DMS114 treated with DMSO at 0.1 percent for 48 hours (cell line): Measurements from ENCODE around the gene IFIT1.
"Not testable (repeated sequence)": the region's sequence is repeated elsewhere in the genome, so short reads cannot be mapped to it uniquely, and the experiment has no call there.

Source experiments
- DNase-seq: peaks from one replicate; lab custom pipeline; 2025; ENCODE audit not compliant: unreplicated experiment; lab: John Stamatoyannopoulos, UW

IFIT1 gene

DNA sequence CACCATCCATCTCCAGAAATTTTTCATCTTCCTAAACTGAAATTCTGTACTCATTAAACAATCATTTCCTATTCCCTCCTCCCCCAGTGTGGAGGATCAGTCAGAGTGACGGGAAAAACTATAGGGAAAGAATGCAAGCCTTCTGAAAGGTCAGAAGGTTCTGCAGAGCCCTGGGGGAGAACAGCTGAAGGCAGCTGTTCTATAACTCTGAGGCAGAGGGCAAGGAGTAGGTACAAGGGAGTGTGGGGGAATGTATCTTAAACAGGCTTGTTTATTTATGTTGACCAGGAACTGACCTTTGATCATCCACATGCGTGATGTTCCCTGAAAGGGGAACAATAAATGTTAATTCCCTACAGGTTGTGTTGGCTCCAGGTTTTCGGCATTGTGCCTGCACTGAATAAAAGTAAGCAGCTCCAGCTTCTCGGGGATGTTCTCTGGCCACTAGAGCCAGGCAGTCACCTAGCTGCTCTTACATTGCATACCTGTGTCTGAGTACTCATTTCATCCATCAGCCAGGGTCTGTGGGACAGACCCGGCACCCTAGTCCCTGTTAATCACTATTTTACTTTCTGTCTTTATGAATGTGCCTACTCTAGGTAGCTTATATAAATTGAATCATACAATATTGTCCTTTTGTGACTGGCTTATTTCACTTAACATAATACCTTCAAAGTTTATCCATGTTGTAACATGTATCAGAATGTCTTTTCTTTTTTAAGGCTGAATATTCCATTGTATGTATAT is 5.8 kb downstream of the IFIT1 start:
- DNase-seq = no peak

DNA sequence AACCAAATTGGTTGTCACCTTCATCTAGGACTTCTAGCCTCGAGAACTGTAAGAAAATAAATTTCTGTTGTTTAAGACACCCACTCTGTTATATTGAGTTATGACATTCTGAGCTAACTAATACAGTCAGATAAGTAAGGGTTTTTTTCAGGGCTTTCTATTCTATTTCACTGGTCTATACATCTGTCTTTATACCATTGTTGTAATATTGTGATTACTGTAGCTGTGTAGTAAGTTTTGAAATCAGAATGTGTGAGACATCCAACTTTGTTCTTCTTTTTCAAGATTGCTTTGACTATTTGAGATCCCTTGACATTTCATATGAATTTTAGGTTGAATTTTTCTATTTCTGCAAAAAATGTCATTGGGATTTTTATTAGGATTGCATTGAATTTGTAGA is 7.5 kb downstream of the IFIT1 start:
- DNase-seq = no peak

DNA sequence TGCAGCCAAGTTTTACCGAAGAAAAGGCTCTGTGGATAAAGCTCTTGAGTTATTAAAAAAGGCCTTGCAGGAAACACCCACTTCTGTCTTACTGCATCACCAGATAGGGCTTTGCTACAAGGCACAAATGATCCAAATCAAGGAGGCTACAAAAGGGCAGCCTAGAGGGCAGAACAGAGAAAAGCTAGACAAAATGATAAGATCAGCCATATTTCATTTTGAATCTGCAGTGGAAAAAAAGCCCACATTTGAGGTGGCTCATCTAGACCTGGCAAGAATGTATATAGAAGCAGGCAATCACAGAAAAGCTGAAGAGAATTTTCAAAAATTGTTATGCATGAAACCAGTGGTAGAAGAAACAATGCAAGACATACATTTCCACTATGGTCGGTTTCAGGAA is 10.6 kb downstream of the IFIT1 start:
- DNase-seq = no peak

DNA sequence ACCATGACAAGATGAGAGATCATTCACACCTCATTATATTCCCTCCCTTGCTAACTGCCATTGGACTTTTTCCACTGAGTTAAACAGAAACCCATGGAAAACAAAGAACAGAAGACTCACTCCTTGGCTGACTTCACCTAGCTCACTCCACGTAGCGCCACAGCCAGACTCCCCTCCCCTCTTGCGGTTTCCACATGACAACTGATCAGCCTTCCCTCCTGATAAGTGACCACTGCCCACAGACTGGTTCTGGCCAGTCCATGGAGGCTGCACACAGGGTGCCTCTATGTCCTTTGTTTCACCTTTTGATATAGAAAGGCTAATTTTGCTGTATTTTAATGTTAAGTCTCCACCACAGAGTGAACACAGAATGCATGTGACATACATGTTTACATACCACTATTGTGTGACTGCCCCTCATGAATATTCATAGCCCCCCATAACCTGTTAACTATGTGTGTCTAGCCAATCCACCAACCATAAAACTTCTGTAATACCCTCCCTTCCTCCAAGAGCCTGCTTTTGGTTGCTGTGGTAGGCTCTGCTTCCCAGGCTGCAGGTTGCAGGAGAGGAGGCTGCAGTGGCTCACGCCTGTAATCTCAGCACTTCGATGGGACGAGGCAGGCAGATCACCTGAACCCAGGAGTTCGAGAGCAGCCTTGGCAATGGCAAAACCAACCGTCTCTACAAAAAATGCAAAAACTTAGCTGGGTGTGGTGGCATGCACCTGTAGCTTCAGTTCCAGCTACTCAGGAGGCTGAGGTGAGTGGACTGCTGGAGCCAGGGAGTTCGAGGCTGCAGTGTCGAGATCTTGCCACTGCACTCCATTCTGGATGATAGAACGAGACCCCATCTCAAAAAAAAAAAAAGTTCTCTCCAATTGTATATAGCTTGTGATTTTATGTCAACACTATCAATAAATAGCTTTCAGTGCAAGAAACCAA is 12.0 kb downstream of the IFIT1 start:
- DNase-seq = no peak

DNA sequence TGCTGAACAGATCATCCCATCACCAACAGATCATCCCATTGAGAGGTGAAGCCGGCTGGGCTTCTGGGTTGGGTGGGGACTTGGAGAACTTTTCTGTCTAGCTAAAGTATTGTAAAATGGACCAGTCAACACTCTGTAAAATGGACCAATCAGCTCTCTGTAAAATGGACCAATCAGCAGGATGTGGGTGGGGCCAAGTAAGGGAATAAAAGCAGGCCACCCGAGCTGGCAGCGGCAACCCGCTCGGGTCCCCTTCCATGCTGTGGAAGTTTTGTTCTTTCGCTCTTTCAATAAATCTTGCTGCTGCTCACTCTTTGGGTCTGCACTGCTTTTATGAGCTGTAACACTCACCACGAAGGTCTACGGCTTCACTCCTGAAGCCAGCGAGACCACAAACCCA is 13.8 kb downstream of the IFIT1 start:
- DNase-seq = not testable (repeated sequence)

DNA sequence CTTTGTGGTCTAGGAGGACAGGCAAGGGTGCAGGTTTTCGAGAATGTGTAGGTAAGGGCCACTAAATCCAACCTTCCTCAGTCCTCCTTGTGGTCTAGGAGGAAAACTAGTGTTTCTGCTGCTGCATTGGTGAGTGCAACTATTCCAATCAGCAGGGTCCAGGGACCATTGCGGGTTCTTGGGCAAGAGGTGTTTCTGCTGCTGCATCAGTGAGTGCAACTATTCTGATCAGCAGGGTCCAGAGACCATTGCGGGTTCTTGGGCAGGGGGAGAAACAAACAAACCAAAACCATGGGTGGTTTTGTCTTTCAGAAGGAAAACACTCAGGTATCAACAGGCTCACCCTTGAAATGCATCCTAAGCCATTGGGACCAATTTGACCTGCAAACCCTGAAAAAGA is 15.4 kb downstream of the IFIT1 start:
- not testable (repeated sequence) for DNase-seq

DNA sequence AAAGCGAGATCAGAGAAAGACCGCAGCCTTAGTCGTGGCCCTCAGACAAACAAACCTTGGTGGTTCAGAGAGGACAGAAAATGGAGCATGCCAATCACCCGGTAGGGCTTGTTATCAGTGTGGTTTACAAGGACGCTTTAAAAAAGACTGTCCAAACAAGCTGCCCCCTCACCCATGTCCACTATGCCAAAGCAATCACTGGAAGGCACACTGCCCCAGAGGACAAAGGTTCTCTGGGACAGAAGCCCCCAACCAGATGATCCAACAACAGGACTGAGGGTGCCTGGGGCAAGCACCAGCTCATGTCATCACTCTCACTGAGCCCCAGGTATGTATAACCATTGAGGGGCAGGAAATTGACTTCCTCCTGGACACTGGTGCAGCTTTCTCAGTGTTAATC is 16.9 kb downstream of the IFIT1 start:
- not testable (repeated sequence) for DNase-seq

DNA sequence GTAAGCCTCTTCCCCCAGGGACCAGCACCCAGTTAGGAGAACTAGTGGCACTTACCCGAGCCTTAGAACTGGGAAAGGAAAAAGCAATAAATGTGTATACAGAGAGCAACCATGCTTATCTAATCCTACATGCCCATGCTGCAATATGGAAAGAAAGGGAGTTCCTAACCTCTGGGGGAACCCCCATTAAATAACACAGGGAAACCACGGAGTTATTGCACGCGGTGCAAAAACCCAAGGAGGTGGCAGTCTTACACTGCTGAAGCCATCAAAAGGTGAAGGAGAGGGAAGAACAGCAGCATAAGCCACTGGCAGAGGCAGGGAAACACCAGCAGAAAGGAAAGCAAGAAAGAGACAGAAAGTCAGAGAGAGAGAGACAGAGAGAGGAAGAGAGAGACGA is 18.1 kb downstream of the IFIT1 start:
- DNase-seq = not testable (repeated sequence)

DNA sequence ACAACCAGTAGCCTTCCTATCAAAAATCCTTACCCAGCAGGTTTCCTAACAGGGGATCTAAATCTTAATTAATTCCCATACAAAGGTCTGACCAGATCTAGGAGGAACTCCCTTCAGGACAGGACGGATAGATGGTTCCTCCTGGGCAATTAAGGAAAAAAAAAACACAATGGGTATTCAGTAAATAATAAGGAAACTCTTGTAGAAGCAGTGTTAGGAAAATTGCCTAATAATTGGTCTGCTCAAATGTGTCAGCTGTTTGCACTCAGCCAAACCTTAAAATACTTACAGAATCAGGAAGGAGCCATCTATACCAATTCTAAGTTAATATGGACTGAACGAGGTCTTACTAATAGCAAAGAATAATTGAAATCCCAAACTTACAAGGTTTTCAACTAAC is 18.7 kb downstream of the IFIT1 start:
- not testable (repeated sequence) for DNase-seq

DNA sequence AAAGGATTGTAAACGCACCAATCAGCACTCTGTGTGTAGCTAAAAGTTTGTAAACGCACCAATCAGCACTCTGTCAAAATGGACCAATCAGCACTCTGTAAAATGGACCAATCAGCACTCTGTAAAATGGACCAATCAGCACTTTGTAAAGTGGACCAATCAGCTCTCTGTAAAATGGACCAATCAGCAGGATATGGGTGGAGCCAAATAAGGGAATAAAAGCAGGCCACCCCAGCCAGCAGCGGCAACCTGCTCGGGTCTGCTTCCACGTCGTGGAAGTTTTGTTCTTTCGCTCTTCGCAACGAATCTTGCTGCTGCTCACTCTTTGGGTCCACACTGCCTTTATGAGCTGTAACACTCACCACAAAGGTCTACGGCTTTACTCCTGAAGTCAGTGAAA is 19.9 kb downstream of the IFIT1 start:
- not testable (repeated sequence) for DNase-seq

DNA sequence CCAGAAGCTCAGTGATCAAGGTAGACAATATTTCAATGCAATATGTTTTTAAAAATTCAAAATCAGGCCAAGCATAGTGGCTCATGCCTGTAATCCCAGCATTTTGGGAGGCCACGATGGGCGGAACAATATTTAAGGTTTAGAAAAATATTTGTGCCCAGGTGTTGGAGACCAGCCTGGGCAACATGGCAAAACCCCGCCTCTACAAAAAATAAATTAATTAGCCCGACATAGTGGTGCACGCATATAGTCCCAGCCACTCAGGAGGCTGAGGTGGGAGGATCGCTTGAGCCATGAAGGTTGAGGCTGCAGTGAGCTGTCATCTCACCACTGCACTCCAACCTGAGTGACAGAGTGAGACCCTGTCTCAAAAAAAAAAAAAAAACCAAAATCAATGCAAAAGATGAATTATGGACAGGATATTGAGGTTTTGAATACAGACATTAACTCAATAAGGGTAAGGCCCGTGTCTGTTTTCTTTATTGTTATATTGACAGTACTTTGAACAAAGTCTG is 21.0 kb downstream of the IFIT1 start:
- DNase-seq = no peak

DNA sequence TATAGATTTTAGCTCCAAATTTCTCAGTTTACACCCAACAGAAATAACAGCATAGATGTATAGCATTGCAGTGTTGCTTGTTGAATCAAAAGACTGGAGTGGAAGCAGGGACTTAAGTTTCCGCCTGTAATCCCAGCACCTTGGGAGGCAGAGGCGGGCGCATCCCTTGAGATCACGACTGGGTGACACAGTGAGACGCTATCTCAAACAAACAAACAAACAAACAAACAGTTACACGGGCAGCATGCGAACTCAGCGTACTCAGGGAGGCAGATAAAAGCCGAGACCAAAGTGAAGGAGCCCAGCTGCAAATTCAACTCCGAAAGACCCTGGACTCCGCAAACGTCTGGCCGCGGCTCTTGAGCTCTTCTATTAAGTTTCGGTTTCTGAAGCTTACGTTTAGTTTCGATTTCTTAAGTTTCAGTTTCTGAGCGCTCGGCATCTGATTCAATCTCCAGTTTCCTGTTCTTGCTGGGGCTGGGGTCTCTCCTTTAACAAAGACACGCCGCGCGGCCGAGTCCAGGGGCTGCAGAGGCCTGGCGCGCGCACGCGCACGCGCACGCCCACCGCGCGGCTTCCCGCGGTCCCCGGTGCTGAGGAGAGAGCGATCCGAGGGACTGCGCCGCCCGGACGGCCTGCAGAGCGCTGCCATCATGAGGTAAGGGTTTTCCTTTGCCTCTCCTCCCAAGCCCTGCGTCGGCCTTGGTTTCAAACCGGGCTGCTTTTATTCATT is 21.9 kb downstream of the IFIT1 start, which contains the start of gene IFIT5:
Gene IFIT5 (plus strand): TSS at position 423 of the 733 bp plus-strand sequence. CDS start 231 bp downstream, at position 654.
- peak; percentile 48 for DNase-seq

DNA sequence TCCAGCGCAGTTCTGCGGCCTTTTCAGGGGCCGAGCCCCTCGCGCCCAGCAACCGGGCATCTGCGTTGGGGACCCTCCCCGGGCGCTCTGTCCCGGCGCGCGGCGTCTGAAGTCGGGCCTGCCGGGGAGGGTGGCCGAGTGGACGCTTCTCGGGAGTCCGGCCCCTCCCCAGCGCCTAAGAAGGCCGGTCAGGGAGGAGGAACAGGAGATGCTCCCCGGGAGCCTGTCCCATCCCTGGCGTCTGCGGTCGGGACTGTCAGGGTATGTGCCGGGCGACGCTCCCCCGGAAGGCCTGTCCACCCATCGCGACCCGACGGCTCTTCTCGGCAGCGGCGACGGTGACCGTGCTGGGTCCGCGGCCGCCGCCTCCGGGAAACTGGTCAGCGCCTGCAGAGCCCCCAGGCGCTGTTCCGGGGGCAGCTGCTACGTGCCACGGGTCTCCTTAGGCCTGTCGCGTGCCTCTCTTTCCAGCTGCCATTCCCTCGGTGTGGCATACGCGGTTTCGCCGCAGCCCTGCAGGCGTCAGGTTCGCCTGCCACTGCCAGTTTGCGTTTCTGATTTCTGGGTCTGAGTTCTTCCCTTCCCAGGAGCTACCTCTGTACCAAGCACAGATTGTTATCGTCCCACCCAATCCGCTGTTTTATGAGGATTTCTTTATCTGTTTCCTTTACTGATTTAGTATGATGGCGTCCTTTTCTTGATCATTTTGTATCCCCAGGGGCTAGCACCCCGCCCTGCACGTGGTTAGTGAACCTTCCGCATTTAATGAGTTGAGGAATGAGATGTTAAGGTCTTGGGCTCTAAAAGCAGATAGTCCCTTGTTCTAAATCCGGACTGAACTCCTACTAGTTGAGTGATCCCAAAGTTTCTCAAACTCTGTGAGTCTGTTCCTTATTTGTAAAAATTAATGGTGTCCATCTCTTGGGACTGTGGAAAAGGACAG is 22.7 kb downstream of the IFIT1 start:
- DNase-seq = peak; percentile 34

DNA sequence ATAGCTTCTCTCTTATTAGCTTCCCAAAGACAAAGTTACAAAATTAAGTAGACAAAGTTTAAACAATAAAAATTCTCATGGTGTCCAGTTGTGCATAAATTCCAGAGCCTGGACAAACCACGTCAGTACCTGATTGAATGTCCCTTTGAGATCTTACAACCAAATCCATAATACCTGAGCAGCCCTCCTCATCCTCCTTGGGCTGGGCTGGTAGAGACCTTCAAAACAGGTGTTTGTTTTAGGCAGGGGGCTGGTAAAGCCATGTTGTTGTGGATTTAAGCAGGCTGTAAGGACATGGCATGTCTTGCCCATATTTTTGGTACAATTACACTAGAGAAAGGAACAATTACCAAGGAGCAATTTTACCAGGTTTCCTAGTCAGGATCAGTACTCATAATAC is 24.0 kb downstream of the IFIT1 start:
- DNase-seq = no peak

DNA sequence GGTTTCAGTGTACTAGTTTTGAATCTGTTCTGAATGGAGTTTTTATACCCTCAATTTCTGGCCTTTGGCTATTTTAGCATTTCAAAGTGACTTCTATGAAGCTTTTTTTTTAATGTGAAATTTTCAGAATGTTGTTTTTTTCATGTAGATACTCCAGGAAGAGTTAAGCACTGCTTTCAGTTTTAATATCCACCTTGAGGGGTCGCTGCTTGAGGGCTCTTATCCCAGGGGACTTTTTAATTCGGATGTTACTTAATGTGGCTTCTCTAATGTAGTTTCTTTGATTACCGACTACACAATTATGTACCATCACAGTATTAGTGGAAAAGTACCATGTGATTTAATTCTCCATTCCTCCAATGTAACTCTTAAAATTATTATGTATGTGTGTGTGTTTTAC is 27.1 kb downstream of the IFIT1 start:
- no peak for DNase-seq

DNA sequence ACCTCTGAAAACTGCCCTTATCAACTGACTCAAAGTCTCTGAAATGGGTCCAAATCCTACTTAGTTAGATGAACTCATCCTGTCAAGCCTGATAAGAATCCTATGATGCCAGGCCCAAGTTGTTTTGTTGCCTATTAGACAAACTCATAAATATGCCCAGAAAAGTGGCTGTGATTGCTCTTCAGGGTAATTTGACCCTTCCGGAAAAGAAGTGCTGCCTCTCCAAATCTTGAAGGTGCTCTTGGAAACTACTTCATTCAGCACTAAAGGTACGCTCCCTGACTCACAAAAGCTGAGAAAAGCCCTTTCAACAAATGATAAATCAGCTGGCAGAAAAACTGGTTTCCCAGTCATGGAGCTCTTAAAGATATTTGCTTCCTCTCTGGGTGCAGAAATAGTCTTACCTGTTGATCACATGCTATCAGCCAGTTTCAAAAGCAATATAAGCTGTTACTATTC is 28.6 kb downstream of the IFIT1 start:
- DNase-seq = no peak

DNA sequence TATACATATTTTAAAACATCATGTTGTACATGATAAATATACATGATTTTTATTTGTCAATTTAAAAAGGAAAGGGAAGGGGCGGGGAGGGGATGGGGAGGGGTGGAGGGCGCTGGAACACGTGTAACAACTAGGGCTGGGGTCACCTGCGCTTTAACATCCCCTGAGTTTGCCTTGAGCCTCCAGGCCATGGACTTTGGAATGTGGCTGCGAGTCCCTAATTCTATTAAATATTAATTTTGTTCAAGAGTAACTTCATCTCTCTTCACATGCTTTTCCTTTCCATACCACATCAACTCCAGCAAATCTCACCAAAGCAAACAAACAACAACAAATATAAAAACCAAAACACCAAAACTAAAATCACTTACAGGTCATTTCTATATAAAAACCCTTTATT is 32.6 kb downstream of the IFIT1 start:
- DNase-seq = no peak

DNA sequence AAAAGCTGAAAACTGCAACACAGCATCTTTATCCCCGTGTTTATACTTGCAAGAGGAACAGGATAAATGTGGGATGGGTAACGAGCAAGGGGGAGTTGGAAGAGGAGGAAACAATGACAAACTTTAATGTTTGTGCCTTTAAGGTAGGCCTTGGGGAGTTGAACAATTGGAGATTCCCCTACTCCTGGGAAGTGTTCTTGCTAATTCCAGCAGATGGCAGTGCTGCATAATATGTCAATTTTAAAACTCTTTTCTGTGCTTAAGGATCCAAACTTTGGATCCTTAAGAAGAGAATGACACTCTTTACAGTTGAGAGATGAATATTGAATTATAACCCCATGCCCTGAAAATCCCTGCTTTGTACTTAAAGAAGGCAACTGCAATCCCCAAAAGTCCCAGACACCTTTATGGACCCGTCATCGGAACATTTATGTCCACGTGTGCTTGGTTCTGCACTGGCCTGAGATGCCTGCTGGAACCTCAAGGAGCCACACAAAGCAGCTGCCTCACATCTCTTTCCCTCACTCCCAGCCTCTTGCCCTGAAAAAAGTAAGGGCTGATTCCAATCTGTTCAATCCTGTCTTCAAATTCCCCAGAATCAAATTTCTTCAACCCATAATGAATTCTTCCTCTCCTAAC is 33.9 kb downstream of the IFIT1 start:
- DNase-seq = peak; percentile 50

DNA sequence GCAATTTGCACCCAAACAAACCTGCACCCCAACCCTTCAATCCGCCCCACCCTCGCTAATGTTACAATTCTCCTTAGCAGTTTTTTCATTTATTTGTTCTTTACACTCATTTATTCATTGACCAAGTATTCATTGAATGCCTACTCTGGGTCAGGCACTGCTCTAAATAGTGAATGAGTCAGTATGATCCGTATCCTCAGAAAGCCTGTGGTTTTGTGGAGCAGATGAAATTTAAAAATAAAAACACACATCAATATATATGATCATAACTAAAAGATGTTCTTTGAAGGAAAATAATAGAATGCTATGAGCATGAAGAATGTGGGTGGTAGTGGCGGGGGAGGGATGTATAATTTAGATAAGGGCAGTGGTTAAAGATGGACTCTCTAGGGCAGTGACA is 35.2 kb downstream of the IFIT1 start:
- DNase-seq = no peak
